Measurements from ENCODE around the gene S1PR4. TPM values are rescaled to one million over a fixed set of nuclear protein-coding genes. Genes with fewer than 3 reads are reported as not detected.

The S1PR4 gene
- total and polyA plus RNA-seq, 9 of the 15 experiments (the other 6 are each of a cell fraction or from before 2014, with no cell fraction given), result 0.27 TPM; not detected in 8

GRCh38 chr19:3145909-3146676 is 32.5 kb upstream of the S1PR4 start:
- intact Hi-C loops (cut with micrococcal nuclease) (no loop called here), in situ Hi-C loops (cut with MboI) (no loop called here)
- FAIRE-seq (no peak), DNase-seq (ENCODE audit: extremely low read depth in 1 of 4, low spot score in 3 of 4) (peak in 2 of 4 experiments; percentile 10 to 18), ATAC-seq (peak; percentile 30)
- Histone ChIP-seq H3K27ac (ENCODE audit: extremely low read depth, low read depth, low read length) (no peak overlapping the region), H3K4me2 (ENCODE audit: insufficient read depth, low read length) (no peak overlapping the region), H3K4me1 (replicated peaks in 1 of 2; ENCODE audit: control insufficient read depth in 2 of 2, insufficient read depth in 2 of 2, low read length in 2 of 2) (peaks cover 0 to 26% of the 10 kb centered on the region in 2 experiments; a peak in 3 of 5 replicates), H3K79me2 (ENCODE audit: control insufficient read depth, insufficient read depth, low read length) (no peaks in the 10 kb centered on the region), H3K36me3 (ENCODE audit: control insufficient read depth, insufficient read depth, low read length) (no peaks in the 10 kb centered on the region), H3K9me1 (ENCODE audit: control insufficient read depth, insufficient read depth, low read length) (no peaks in the 10 kb centered on the region), H3K27me3 (ENCODE audit: control insufficient read depth in 2 of 2, insufficient read depth in 2 of 2, low read length in 2 of 2) (no peaks in the 10 kb centered on the region; a peak in 1 of 5 replicates), H3K9me3 (replicated peaks; ENCODE audit: control insufficient read depth, insufficient read depth, low read depth, low read length) (no peaks in the 10 kb centered on the region), H4K20me1 (replicated peaks; ENCODE audit: control insufficient read depth, insufficient read depth, low read length) (no peaks in the 10 kb centered on the region), H3K4me3 (no peak overlapping the region), H3K9ac (ENCODE audit: insufficient read depth in 1 of 2, low read depth in 2 of 2, low read length in 2 of 2) (0 out of 4 replicates have a peak overlapping the region, but pooled peaks of 1 of the 2 experiments have one; percentile 23), H2AFZ (ENCODE audit: low read depth, low read length) (peak overlapping the region; percentile 35; the same call in 1 of the 2 replicates)
- ChIA-PET CTCF (ENCODE audit: low intra/inter-chr PET ratio) (no interaction called here), POLR2A (no interaction called here)
- no TSS peak for BruUV-seq (replicated peaks)
- 59% methylated on average over 18 of the region's 20 CpGs for WGBS (ENCODE audit: insufficient coverage, low coverage, missing lambda C conversion rate)
- TF ChIP-seq ZNF174 (CRISPR knock-in tag; IDR thresholded peaks at IDR 0.05), result no peak
- TF ChIP-seq ZBTB40 (IDR thresholded peaks at IDR 0.05), result no peak
- no peak for TF ChIP-seq ZBTB40 (CRISPR knock-in tag; IDR thresholded peaks at IDR 0.05)
- TF ChIP-seq CBX1 (IDR thresholded peaks at IDR 0.05; ENCODE audit: low read depth), result no peak
- no peak for TF ChIP-seq BRCA1 (IDR thresholded peaks at IDR 0.05)
- TF ChIP-seq BRCA1 (CRISPR knock-in tag; IDR thresholded peaks at IDR 0.05), result no peak
- TF ChIP-seq SAP30 (IDR thresholded peaks at IDR 0.05; ENCODE audit: borderline replicate concordance, insufficient read depth, low read depth, low read length, poor library complexity, severe bottlenecking), result no peak
- peak; percentile 33 for TF ChIP-seq PHF20 (IDR thresholded peaks at IDR 0.05; ENCODE audit: partially characterized antibody)
- no peak for TF ChIP-seq COPS2 (conservative IDR thresholded peaks at IDR 0.05)
- no peak for TF ChIP-seq SRSF3 (IDR thresholded peaks at IDR 0.05; ENCODE audit: insufficient read depth, low read length)
- TF ChIP-seq FOXA3 (CRISPR knock-in tag; conservative IDR thresholded peaks at IDR 0.05 in 1 of 2, IDR thresholded peaks at IDR 0.05 in 1 of 2), result no peak
- peak; percentile 77 for TF ChIP-seq RBM25 (IDR thresholded peaks at IDR 0.05; ENCODE audit: low read depth, low read length, severe bottlenecking)
- peak; percentile 13; the same call in 1 of the 2 replicates for TF ChIP-seq SMARCA5 (IDR thresholded peaks at IDR 0.05)
- TF ChIP-seq CCNT2 (IDR thresholded peaks at IDR 0.05; ENCODE audit: borderline replicate concordance, extremely low read depth, insufficient read length, low read depth, low read length), result no peak

All from K562 (cell line).